Adrenal gland (tissue), 12 donors: ENCODE results near the gene MFN2. TPM values are rescaled to one million over a fixed set of nuclear protein-coding genes. Genes with fewer than 3 reads are reported as not detected.

Experiments
- DNase-seq, 7 donors: peaks; one replicate each; pipeline ENCODE4 v3.0.0-alpha.2; 2019 to 2020
- H3K27ac ChIP-seq, 5 donors: fragments of 200-600 bp; sonication (generic) in 4 of 5; 1 replicate in 3 of 5; 2 replicates in 2 of 5; pipeline versions ENCODE4 v1.5.1 to v1.8.0; 2016 to 2020; ENCODE audit warnings: mild to moderate bottlenecking in 1 of 5
- H3K27me3 ChIP-seq: fragments of 200-600 bp; 2 replicates; pipeline ENCODE4 v1.8.0; 2021
- H3K36me3 ChIP-seq, 2 donors: fragments of 200-600 bp; replicated peaks in 1 of 2; 1 replicate in 1 of 2; 2 replicates in 1 of 2; pipeline versions ENCODE4 v1.5.1 to v1.8.0; 2018 to 2022
- H3K4me1 ChIP-seq, 2 donors: fragments of 200-600 bp; replicated peaks in 1 of 2; 1 replicate in 1 of 2; 2 replicates in 1 of 2; pipeline versions ENCODE4 v1.5.1 to v1.8.0; 2018 to 2021
- H3K4me3 ChIP-seq, 4 donors: fragments of 200-600 bp; sonication (generic) in 3 of 4; one replicate each; pipeline ENCODE4 v1.5.1; 2016 to 2018
- H3K9me3 ChIP-seq, 3 donors: fragments of 200-600 bp; sonication (generic) in 1 of 3; replicated peaks in 1 of 3; 1 replicate in 2 of 3; 2 replicates in 1 of 3; pipeline versions ENCODE4 v1.5.1 to v1.8.0; 2016 to 2021
- CTCF ChIP-seq, 6 experiments: fragments of 450-650 bp in 4 of 6; fragments of 200-600 bp in 2 of 6; sonication (generic) in 1 of 6; IDR thresholded peaks; 1 replicate in 5 of 6; 2 replicates in 1 of 6; pipeline versions ENCODE4 v1.5.1 to v1.8.0; 2016 to 2021; ENCODE audit warnings: antibody characterized with exemption in 6 of 6, mild to moderate bottlenecking in 2 of 6, moderate library complexity in 1 of 6
- POLR2A ChIP-seq, 2 donors: fragments of 450-650 bp; IDR thresholded peaks; one replicate each; pipeline ENCODE4 v1.6.1; 2017; ENCODE audit warnings: antibody characterized with exemption in 2 of 2, mild to moderate bottlenecking in 2 of 2, moderate library complexity in 1 of 2
- WGBS, 4 donors: extraction: QIAGEN DNeasy Blood & Tissue Kit in 2 of 4; methylation state at CpG; one replicate each; pipeline versions ENCODE4 v1.1.5 to v1.1.7; 2013 to 2017; 5-methylcytosine and 5-hydroxymethylcytosine counted together
- intact Hi-C, 2 donors: fragments of 100-400 bp; cut with DNase I; formaldehyde crosslinking; loops; one replicate each; pipeline versions ENCODE4 v1.14.1 to v1.15.0; 2022 to 2023
- polyA plus RNA-seq, 3 donors: library from polyadenylated mRNA; stranded (reverse); fragments of 200-250 nt in 2 of 3; fragments of 350-450 nt in 1 of 3; fragmentation: Illumina TruSeq in 1 of 3; extraction: RNeasy Lipid Tissue Mini Kit (QIAGEN cat#74804) in 1 of 3; gene quantifications; one replicate each; pipeline ENCODE4 v1.2.3, GENCODE V29; 2013 to 2014
- total RNA-seq, 9 donors: library from RNA; depleted of rRNA in 4 of 9; stranded (reverse); fragments of >200 nt in 4 of 9; fragments of 120-200 nt in 1 of 9; fragmentation: NEBNext Ultra II Directional in 1 of 9; extraction: Animal tissue kit (Norgen Biotek cat#: 25700) in 1 of 9; gene quantifications; one replicate each; pipeline versions ENCODE4 v1.1.0 to v1.2.4, GENCODE V29; 2013 to 2023
- donor health status: healthy with polysubstance abuse.
- donor health status: Bipolar disorder and iron deficiency.
- donor health status: DM: yes; HTN: yes; CAD: no.
- donor health status: DM: no; HTN: no; CAD: no.
- donor health status: DM: no; HTN: no; CAD: no.
- donor health status: DM: yes; HTN: yes; CAD: no.

Gene MFN2
- total and polyA plus RNA-seq, 12 donors: 26.6 to 103 (median 63.5) TPM

GRCh38 chr1:12048372-12048771 is 68.1 kb downstream of the MFN2 start:
- DNase-seq: peak in 1 of 7 donors; percentile 15
- no peaks in the 10 kb centered on the region for H3K9me3 ChIP-seq
- H3K27me3 ChIP-seq: no peaks in the 10 kb centered on the region
- no peak for TF ChIP-seq POLR2A (IDR thresholded peaks at IDR 0.05)
- TF ChIP-seq CTCF (IDR thresholded peaks at IDR 0.05): no peak
- intact Hi-C loops: no loop called here
- H3K4me3 ChIP-seq: no peak overlapping the region
- 34 to 58% (median 52%) methylated on average over 2 of the region's 2 CpGs for WGBS, 4 donors
- no peak overlapping the region for H3K27ac ChIP-seq
- H3K4me1 ChIP-seq: peaks cover 9 to 15% of the 10 kb centered on the region in 2 donors
- H3K36me3 ChIP-seq: no peaks in the 10 kb centered on the region

GRCh38 chr1:12049616-12050015 is 69.4 kb downstream of the MFN2 start:
- 72 to 83% (median 80%) methylated on average over 4 of the region's 4 CpGs for WGBS, 4 donors
- no peak for TF ChIP-seq POLR2A (IDR thresholded peaks at IDR 0.05)
- no peak for TF ChIP-seq CTCF (IDR thresholded peaks at IDR 0.05)

GRCh38 chr1:12051361-12051760 is 71.1 kb downstream of the MFN2 start:
- Histone ChIP-seq H3K27ac (no peak overlapping the region), H3K27me3 (no peaks in the 10 kb centered on the region), H3K4me3 (no peak overlapping the region), H3K4me1 (peaks cover 9 to 16% of the 10 kb centered on the region in 2 donors), H3K36me3 (no peaks in the 10 kb centered on the region), H3K9me3 (no peaks in the 10 kb centered on the region)
- TF ChIP-seq CTCF (IDR thresholded peaks at IDR 0.05): no peak
- no peak for TF ChIP-seq POLR2A (IDR thresholded peaks at IDR 0.05)
- DNase-seq: no peak
- WGBS, 4 donors: 95 to 100% methylated on average over 1 of the region's 1 CpG; no CpG with 5 or more reads in 2 of the 4 donors
- intact Hi-C loops: no loop called here

More at GRCh38 chr1:12049616-12050015, 69.4 kb downstream of the MFN2 start:
- H3K4me3 ChIP-seq: no peak overlapping the region
- no peak for DNase-seq
- no peaks in the 10 kb centered on the region for H3K27me3 ChIP-seq
- no peak overlapping the region for H3K27ac ChIP-seq
- intact Hi-C loops: no loop called here
- no peaks in the 10 kb centered on the region for H3K9me3 ChIP-seq
- H3K36me3 ChIP-seq: no peaks in the 10 kb centered on the region
- peaks cover 9 to 16% of the 10 kb centered on the region in 2 donors for H3K4me1 ChIP-seq

- no peaks in the 10 kb centered on the region for H3K9me3 ChIP-seq
- no peaks in the 10 kb centered on the region for H3K27me3 ChIP-seq
- TF ChIP-seq CTCF (IDR thresholded peaks at IDR 0.05) (no peak), POLR2A (IDR thresholded peaks at IDR 0.05) (no peak)
- intact Hi-C loops: no loop called here
- peaks cover 9 to 16% of the 10 kb centered on the region in 2 donors for H3K4me1 ChIP-seq
- H3K27ac ChIP-seq: peak overlapping the region in 2 of 5 donors; percentile 11 to 27
- H3K36me3 ChIP-seq: no peaks in the 10 kb centered on the region
- DNase-seq: peak; percentile 75 to 91 (median 85)
- 10 to 19% (median 12%) methylated on average over 5 to 9 of the region's 9 CpGs for WGBS, 4 donors
- no peak overlapping the region for H3K4me3 ChIP-seq
These were observed 71.8 kb downstream of the MFN2 start for GRCh38 chr1:12052008-12052573.
